ENCODE results near the gene ADRA1B.

GRCh38 chr5:160007514-160007913, 91.2 kb downstream of the ADRA1B start:
- TF ChIP-seq CTCF (IDR thresholded peaks at IDR 0.05; ENCODE audit: insufficient read depth, low read length, poor library complexity, severe bottlenecking) (no peak), EZH2phosphoT487 (conservative IDR thresholded peaks at IDR 0.05; ENCODE audit: low read length) (no peak)

Data from SU-DHL-6 (cell line).